Measurements from ENCODE around the gene ST6GAL1.
"Not testable (repeated sequence)": the region's sequence is repeated elsewhere in the genome, so short reads cannot be mapped to it uniquely, and the experiment has no call there.

Gene ST6GAL1

GRCh38 chr3:187023340-187023739, 93.0 kb downstream of the ST6GAL1 start:
- DNase-seq: not testable (repeated sequence)

GRCh38 chr3:187024536-187025226, 94.4 kb downstream of the ST6GAL1 start:
- no peak for DNase-seq

GRCh38 chr3:187025254-187025655, 94.9 kb downstream of the ST6GAL1 start:
- DNase-seq: peak; percentile 49

- peak; percentile 41 for DNase-seq
Measured at GRCh38 chr3:187025656-187026316, 95.5 kb downstream of the ST6GAL1 start.

GRCh38 chr3:187026317-187026670, 96.0 kb downstream of the ST6GAL1 start:
- DNase-seq: no peak

GRCh38 chr3:187027531-187028278, 97.4 kb downstream of the ST6GAL1 start:
- peak; percentile 54 for DNase-seq

GRCh38 chr3:187031934-187032333, 101.6 kb downstream of the ST6GAL1 start:
- DNase-seq: no peak

GRCh38 chr3:187036394-187036793, 106.1 kb downstream of the ST6GAL1 start:
- DNase-seq: no peak

GRCh38 chr3:187039100-187039722, 108.9 kb downstream of the ST6GAL1 start:
- DNase-seq: no peak

- no peak for DNase-seq
Measured at GRCh38 chr3:187039723-187040414, 109.5 kb downstream of the ST6GAL1 start.

- no peak for DNase-seq
Measured at GRCh38 chr3:187040516-187041361, 110.4 kb downstream of the ST6GAL1 start.

GRCh38 chr3:187041362-187042307, 111.3 kb downstream of the ST6GAL1 start:
- DNase-seq: peak; percentile 41

- no peak for DNase-seq
Measured at GRCh38 chr3:187042346-187042745, 112.0 kb downstream of the ST6GAL1 start.

GRCh38 chr3:187042874-187043458, 112.6 kb downstream of the ST6GAL1 start:
- no peak for DNase-seq

- no peak for DNase-seq
Measured at GRCh38 chr3:187044206-187044605, 113.9 kb downstream of the ST6GAL1 start.

GRCh38 chr3:187044867-187045552, 114.7 kb downstream of the ST6GAL1 start:
- no peak for DNase-seq

- no peak for DNase-seq
Measured at GRCh38 chr3:187046033-187046432, 115.7 kb downstream of the ST6GAL1 start.

GRCh38 chr3:187049462-187050101, 119.3 kb downstream of the ST6GAL1 start:
- DNase-seq: no peak

- no peak for DNase-seq
Measured at GRCh38 chr3:187051066-187051465, 120.7 kb downstream of the ST6GAL1 start.
